T-helper 1 cell treated with Interleukin-12 subunit alpha and Interleukin-12 subunit beta and Interleukin-4 antibody, amounts not matched to agents 30 ng/mL and 1 ng/mL, for 36 hours (primary cell): ENCODE measurements around the gene EMC10. TPM values are rescaled to one million over a fixed set of nuclear protein-coding genes. Genes with fewer than 3 reads are reported as not detected.

Source experiments
- intact Hi-C: fragments of 100-400 bp; cut with micrococcal nuclease; formaldehyde crosslinking; loops from one replicate; pipeline ENCODE4 v1.15.1; 2024
- total RNA-seq: library from RNA; stranded (reverse); gene quantifications from 2 replicates; pipeline ENCODE4 v1.2.3, GENCODE V29; 2022

Gene EMC10
- total RNA-seq, 1 donor from 2014 or later, result 81.9 TPM

- intact Hi-C loops, result loop anchor here (1.0 kb wide), 3 partner anchors 19 to 385 kb away; no protein-coding TSS in a partner anchor
These were observed 61.5 kb downstream of the EMC10 start for GRCh38 chr19:50537769-50538230.

Other genes starting within 250 kb of the EMC10 start
- gene KCNC3, start 147.1 kb upstream of the EMC10 start, total RNA-seq, result 16.0 and 17.2 TPM in 2 replicates
- gene NAPSA, start 110.9 kb upstream of the EMC10 start, total RNA-seq, result 8.3 and 10.4 TPM in 2 replicates
- 67.4 and 72.1 TPM in 2 replicates for gene NR1H2, start 100.0 kb upstream of the EMC10 start, total RNA-seq
- gene POLD1, start 92.2 kb upstream of the EMC10 start, total RNA-seq, result 105 and 120 TPM in 2 replicates
- 0.86 and 0.95 TPM in 2 replicates for gene SPIB, start 57.6 kb upstream of the EMC10 start, total RNA-seq
- 0.44 and 0.76 TPM in 2 replicates for gene MYBPC2, start 43.6 kb upstream of the EMC10 start, total RNA-seq
- gene GARIN5A, start 341 bp downstream of the EMC10 start, total RNA-seq, result 0.22 and 0.37 TPM in 2 replicates
- gene JOSD2, start 34.7 kb downstream of the EMC10 start, total RNA-seq, result 40.0 and 40.5 TPM in 2 replicates
- gene ASPDH, start 37.4 kb downstream of the EMC10 start, total RNA-seq, result not detected in 2 replicates
- not detected in 2 replicates for gene LRRC4B, start 91.9 kb downstream of the EMC10 start, total RNA-seq
- gene SYT3, start 163.4 kb downstream of the EMC10 start, total RNA-seq, result not detected in 2 replicates
- not detected in 2 replicates for gene C19orf81, start 172.9 kb downstream of the EMC10 start, total RNA-seq
- gene SHANK1, start 243.3 kb downstream of the EMC10 start, total RNA-seq, result not detected in 2 replicates
- 0.80 and 0.93 TPM in 2 replicates for gene CLEC11A, start 246.9 kb downstream of the EMC10 start, total RNA-seq